Fibroblast of villous mesenchyme (primary cell): ENCODE results near the gene RFFL. TPM values are rescaled to one million over a fixed set of nuclear protein-coding genes. Genes with fewer than 3 reads are reported as not detected.

ENCODE experiments used
- DNase-seq: peaks from one replicate; pipeline ENCODE4 v3.0.0-alpha.2; 2010; ENCODE audit warnings: low read depth
- H3K4me3 ChIP-seq: 2 replicates; pipeline ENCODE4 v1.5.1; 2011; ENCODE audit warnings: low read depth, mild to moderate bottlenecking, low read length
- total RNA-seq: library from RNA; depleted of rRNA; stranded (reverse); fragments of >200 nt; gene quantifications from 2 replicates; pipeline ENCODE4 v1.2.3, GENCODE V29; 2012
- TF ChIP-seq, protein P1 (sequence below): IDR thresholded peaks from 2 replicates; pipeline ENCODE4 v1.5.1; 2012; ENCODE audit warnings: low read depth, mild to moderate bottlenecking, low read length; ENCODE audit not compliant: insufficient read depth

The RFFL gene
- total RNA-seq, 1 donor, result 15.1 TPM

DNA sequence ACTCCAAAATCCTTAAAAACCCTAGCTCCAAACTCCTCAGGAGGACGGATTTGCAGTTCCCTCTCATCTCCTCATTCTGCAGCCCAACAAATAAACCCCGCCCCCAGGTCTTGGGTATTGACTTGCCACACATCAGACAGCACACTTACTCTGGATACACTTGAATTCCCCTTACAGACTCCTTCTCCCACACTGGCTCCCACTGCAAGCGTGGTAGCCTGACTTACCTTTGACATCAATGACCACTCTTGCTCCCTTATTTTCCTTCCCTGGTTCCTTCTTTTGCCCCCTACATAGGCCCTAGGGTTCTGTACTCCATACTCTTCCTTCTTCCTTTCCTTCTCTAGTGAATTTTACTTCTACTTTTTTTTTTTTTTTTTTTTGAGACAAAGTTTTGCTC, 7.5 kb downstream of the RFFL start:
- DNase-seq, result no peak
- TF ChIP-seq, protein P1, sequence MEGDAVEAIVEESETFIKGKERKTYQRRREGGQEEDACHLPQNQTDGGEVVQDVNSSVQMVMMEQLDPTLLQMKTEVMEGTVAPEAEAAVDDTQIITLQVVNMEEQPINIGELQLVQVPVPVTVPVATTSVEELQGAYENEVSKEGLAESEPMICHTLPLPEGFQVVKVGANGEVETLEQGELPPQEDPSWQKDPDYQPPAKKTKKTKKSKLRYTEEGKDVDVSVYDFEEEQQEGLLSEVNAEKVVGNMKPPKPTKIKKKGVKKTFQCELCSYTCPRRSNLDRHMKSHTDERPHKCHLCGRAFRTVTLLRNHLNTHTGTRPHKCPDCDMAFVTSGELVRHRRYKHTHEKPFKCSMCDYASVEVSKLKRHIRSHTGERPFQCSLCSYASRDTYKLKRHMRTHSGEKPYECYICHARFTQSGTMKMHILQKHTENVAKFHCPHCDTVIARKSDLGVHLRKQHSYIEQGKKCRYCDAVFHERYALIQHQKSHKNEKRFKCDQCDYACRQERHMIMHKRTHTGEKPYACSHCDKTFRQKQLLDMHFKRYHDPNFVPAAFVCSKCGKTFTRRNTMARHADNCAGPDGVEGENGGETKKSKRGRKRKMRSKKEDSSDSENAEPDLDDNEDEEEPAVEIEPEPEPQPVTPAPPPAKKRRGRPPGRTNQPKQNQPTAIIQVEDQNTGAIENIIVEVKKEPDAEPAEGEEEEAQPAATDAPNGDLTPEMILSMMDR, result no peak
- H3K4me3 ChIP-seq, result no peak overlapping the region

DNA sequence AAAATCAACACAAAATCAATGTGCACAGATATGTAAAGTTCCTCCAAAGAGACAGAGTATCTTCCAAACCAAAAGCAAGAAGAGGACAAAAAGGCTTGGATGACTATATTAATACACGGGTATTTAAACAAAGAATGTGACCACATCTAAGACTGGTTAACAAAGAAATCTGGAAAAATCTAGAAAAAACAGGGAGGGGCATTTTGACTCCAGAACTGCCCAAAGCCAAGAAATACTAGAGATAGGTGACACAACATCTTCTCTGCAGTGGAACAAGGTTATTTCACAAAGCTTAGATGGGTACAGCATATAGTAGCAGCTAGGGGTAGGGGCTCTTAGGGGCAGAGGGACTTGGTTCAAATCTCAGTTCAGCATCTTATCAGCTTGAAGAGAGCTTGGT, 10.3 kb downstream of the RFFL start:
- TF ChIP-seq, protein P1, result no peak
- DNase-seq, result no peak
- H3K4me3 ChIP-seq, result no peak overlapping the region

DNA sequence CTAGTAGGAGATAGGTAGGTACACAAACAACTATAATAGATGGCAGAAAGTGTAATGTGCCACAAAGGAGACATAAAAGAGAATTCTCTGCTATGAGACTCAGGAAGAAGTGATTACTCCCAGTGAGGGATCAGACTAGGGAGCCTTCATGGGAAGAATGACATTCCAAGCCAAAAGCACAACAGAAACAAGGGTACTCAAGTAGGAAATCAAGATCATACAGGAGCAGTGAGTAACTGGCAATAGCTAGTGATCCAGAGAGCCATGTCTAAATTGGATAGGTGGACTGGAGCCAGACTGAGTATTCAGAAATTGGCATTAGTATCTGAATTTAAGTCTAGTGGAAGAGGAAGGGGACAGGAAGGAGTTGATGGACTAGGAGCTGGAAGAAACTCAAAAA, 10.7 kb downstream of the RFFL start:
- no peak for DNase-seq
- H3K4me3 ChIP-seq, result no peak overlapping the region
- TF ChIP-seq, protein P1, result no peak

DNA sequence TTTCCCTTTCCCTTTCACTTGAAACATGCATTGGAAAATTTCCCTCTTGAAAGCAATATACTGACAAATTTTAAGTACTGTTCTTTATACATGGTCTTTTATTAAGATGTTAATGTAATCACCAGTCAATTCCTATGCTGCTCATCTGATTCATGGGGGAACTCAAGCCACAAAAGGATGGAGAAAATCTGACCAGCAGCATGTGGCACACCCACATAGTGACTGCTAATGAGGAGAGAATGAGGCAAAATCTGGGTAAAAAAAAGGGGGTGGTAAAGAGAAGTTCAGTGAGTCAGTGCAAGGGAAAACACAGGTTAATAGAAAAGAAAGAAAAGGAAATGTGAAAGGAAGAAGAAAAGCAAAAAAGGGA, 11.3 kb downstream of the RFFL start:
- TF ChIP-seq, protein P1, result no peak
- DNase-seq, result no peak
- H3K4me3 ChIP-seq, result no peak overlapping the region

DNA sequence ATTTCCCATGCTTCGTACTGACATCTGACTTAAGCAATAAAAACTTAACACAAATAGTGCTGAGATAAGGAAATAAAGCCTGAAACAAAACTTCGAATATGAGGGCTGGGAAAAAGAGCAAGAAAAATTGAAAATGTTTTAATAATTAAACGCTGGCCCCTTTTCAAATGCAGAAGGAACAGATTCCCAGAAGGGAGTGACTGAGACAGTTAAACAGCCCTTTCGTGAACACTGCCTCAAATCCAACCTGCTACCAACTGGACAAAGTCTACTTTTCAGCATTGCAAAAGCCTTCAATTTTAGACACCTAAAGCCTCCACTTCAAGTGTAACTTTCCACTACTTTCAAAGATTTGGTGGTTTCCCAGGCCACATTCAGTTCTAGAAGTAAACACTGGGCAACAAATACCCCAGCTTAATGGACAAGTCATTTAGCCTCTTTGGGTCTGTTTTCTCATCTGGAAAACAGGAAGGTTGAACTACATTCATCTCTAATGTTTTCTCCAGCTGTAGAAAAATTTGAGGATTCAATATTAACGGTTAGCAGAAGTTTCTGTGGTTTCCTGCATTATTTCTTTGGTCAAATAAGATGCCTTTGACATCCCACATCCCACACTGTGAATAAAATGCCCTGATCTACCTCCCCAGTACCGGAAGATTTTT, 11.8 kb downstream of the RFFL start:
- peak; percentile 67 for DNase-seq
- peak overlapping the region; percentile 2 for H3K4me3 ChIP-seq
- TF ChIP-seq, protein P1, result no peak

DNA sequence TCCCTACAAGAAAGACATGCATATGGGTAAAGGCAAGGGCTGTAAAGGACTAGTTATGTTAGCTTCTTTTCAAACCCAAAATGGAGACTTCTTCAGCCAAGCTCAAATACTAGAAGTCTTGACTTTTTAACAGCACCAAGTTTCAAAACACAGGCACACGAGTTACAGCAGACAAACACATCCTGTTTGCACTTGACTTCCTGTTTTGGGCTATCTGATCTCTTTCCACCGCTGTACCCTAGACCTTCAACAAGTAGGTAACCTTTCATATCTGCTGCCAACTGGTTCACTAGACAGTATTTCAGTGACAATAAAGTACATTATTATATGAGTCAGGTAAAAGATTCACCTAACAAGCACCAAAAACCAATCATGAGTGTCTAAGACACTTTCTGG, 12.3 kb downstream of the RFFL start:
- peak overlapping the region; percentile 2 for H3K4me3 ChIP-seq
- peak; percentile 75 for DNase-seq
- TF ChIP-seq, protein P1, result no peak

DNA sequence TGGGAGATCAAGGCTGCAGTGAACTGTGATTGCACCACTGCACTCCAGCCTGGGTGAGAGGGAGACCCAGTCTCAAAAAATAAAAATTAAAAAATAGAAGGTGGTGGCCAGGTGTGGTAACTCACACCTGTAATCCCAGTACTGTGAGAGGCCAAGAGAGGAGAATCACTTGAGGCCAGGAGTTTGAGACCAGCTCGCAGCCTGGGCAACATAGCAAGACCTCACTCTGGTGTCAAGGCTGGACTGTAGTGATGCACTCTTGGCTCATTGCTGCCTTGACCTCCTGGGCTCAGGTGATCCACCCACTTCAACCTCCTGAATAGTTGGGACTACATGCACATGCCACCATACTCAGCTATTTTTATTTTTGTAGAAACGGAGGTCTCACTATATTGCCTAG, 13.3 kb downstream of the RFFL start:
- TF ChIP-seq, protein P1, result no peak
- DNase-seq, result no peak
- no peak overlapping the region for H3K4me3 ChIP-seq
